Activated T-cell treated with anti-CD3 and anti-CD28 coated beads for 4 hours (primary cell): ENCODE results near the gene GATA3.
A peak's percentile ranks its signal among the peaks of the same experiment; 100 is the strongest.
"Not testable (repeated sequence)": the region's sequence is repeated elsewhere in the genome, so short reads cannot be mapped to it uniquely, and the experiment has no call there.

Experiments
- DNase-seq: peaks from one replicate; pipeline ENCODE4 v3.0.0-alpha.2; 2020

GATA3 gene

GRCh38 chr10:8054494-8055407 is at the start of gene GATA3:
TSS of gene GATA3 (plus strand) at chr10:8054688. CDS start at chr10:8055656, 968 bp downstream.
- DNase-seq = peak; percentile 68

- no peak for DNase-seq
These were observed 48.1 kb upstream of the GATA3 start for GRCh38 chr10:8006274-8006999.

GRCh38 chr10:8009031-8009430 is 45.5 kb upstream of the GATA3 start:
- DNase-seq = no peak

GRCh38 chr10:8013006-8013405 is 41.5 kb upstream of the GATA3 start:
- no peak for DNase-seq

GRCh38 chr10:8013619-8014018 is 40.9 kb upstream of the GATA3 start:
- no peak for DNase-seq

GRCh38 chr10:8014649-8015048 is 39.8 kb upstream of the GATA3 start:
- DNase-seq = no peak

- no peak for DNase-seq
These were observed 37.2 kb upstream of the GATA3 start for GRCh38 chr10:8017277-8017676.

GRCh38 chr10:8023321-8023720 is 31.2 kb upstream of the GATA3 start:
- no peak for DNase-seq

- DNase-seq = no peak
These were observed 30.6 kb upstream of the GATA3 start for GRCh38 chr10:8023851-8024250.

- DNase-seq = no peak
These were observed 27.9 kb upstream of the GATA3 start for GRCh38 chr10:8026349-8027259.

GRCh38 chr10:8031211-8031610 is 23.3 kb upstream of the GATA3 start:
- DNase-seq = not testable (repeated sequence)

GRCh38 chr10:8032558-8032957 is 21.9 kb upstream of the GATA3 start:
- no peak for DNase-seq

GRCh38 chr10:8033812-8034465 is 20.5 kb upstream of the GATA3 start:
- DNase-seq = no peak

- DNase-seq = no peak
These were observed 20.0 kb upstream of the GATA3 start for GRCh38 chr10:8034466-8035005.

- no peak for DNase-seq
These were observed 19.4 kb upstream of the GATA3 start for GRCh38 chr10:8035006-8035640.

GRCh38 chr10:8035641-8036470 is 18.6 kb upstream of the GATA3 start:
- no peak for DNase-seq

- DNase-seq = no peak
These were observed 17.8 kb upstream of the GATA3 start for GRCh38 chr10:8036506-8037198.

- no peak for DNase-seq
These were observed 17.2 kb upstream of the GATA3 start for GRCh38 chr10:8037199-8037801.
